OCI-LY3 (cell line): ENCODE results near the gene ZBTB43.

ENCODE experiments used
- CTCF ChIP-seq: fragments of 200-600, 300-600 bp; sonication (generic); IDR thresholded peaks from 2 replicates; pipeline ENCODE4 v1.5.1; 2014; ENCODE audit warnings: antibody characterized with exemption, low read length, low read depth
- EZH2phosphoT487 ChIP-seq: fragments of 200-600 bp; shearing (Covaris generic); IDR thresholded peaks from 2 replicates; pipeline ENCODE4 v1.6.1; 2018; ENCODE audit warnings: antibody characterized with exemption, mixed run types, low read depth

- TF ChIP-seq CTCF (no peak), EZH2phosphoT487 (no peak)
These were observed 29.8 kb downstream of the ZBTB43 start for GRCh38 chr9:126834672-126835071.
